Smooth muscle cell (in vitro differentiated cells): ENCODE data around the gene IER5L. TPM values are rescaled to one million over a fixed set of nuclear protein-coding genes. Genes with fewer than 3 reads are reported as not detected.
A peak's percentile ranks its signal among the peaks of the same experiment; 100 is the strongest.

Experiments used
- DNase-seq: peaks from one replicate; lab custom pipeline; 2025; ENCODE audit not compliant: unreplicated experiment; lab: John Stamatoyannopoulos, UW
- H2AFZ ChIP-seq: fragments of 200-600 bp; sonication (generic); 2 replicates; pipeline ENCODE4 v1.6.0; 2016; ENCODE audit warnings: antibody characterized with exemption, low read depth, mild to moderate bottlenecking
- H3F3A ChIP-seq: fragments of 200-600 bp; sonication (generic); 2 replicates; pipeline ENCODE4 v1.6.0; 2017; ENCODE audit warnings: antibody characterized with exemption, low read depth
- H3K27ac ChIP-seq: fragments of 200-600 bp; sonication (generic); 2 replicates; pipeline ENCODE4 v1.5.1; 2016; ENCODE audit warnings: low read depth, mild to moderate bottlenecking
- H3K27me3 ChIP-seq: fragments of 200-600 bp; sonication (generic); 2 replicates; pipeline ENCODE4 v1.6.1; 2016; ENCODE audit warnings: low read depth, mild to moderate bottlenecking
- H3K36me3 ChIP-seq: fragments of 200-600 bp; sonication (generic); 2 replicates; pipeline ENCODE4 v1.5.1; 2016; ENCODE audit warnings: low read depth
- H3K4me1 ChIP-seq: fragments of 200-600 bp; sonication (generic); 2 replicates; pipeline ENCODE4 v1.5.1; 2016; ENCODE audit warnings: low read depth
- H3K4me2 ChIP-seq: fragments of 200-600 bp; sonication (generic); 2 replicates; pipeline ENCODE4 v1.6.0; 2016; ENCODE audit warnings: mild to moderate bottlenecking
- H3K4me3 ChIP-seq: fragments of 200-600 bp; sonication (generic); 2 replicates; pipeline ENCODE4 v1.5.1; 2016; ENCODE audit warnings: mild to moderate bottlenecking
- H3K79me2 ChIP-seq: fragments of 200-600 bp; sonication (generic); 2 replicates; pipeline ENCODE4 v1.6.0; 2016; ENCODE audit warnings: low read depth, mild to moderate bottlenecking
- H3K9ac ChIP-seq: fragments of 200-600 bp; sonication (generic); 2 replicates; pipeline ENCODE4 v1.6.0; 2016; ENCODE audit warnings: low read depth
- H3K9me3 ChIP-seq: fragments of 200-600 bp; sonication (generic); replicated peaks from 2 replicates; pipeline ENCODE4 v1.5.1; 2016; ENCODE audit warnings: low read depth
- H4K20me1 ChIP-seq: fragments of 200-600 bp; sonication (generic); 2 replicates; pipeline ENCODE4 v1.6.0; 2016; ENCODE audit warnings: low read depth
- CTCF ChIP-seq: fragments of 200-600 bp; sonication (generic); IDR thresholded peaks from 2 replicates; pipeline ENCODE4 v1.5.1; 2017; ENCODE audit warnings: borderline replicate concordance, mild to moderate bottlenecking, antibody characterized with exemption; ENCODE audit not compliant: insufficient read depth, poor library complexity, severe bottlenecking
- WGBS: methylation state at CpG from one replicate; pipeline ENCODE4 v1.1.7; 2016; ENCODE audit warnings: low lambda C conversion rate; 5-methylcytosine and 5-hydroxymethylcytosine counted together
- polyA plus RNA-seq: library from polyadenylated mRNA; unstranded; fragments of >200 nt; fragmentation: Nextera tagmentation; extraction: Ambion mirVana; gene quantifications from 2 replicates; pipeline ENCODE4 v1.2.1, GENCODE V29; 2016
- total RNA-seq: library from RNA; depleted of rRNA; stranded (reverse); fragments of >200 nt; gene quantifications from 2 replicates; pipeline ENCODE4 v1.2.3, GENCODE V29; 2014

The IER5L gene
- total and polyA plus RNA-seq, 2 experiments from 2014 or later, result 28.3 to 31.7 TPM

- Histone ChIP-seq H3K27ac (peak overlapping the region; percentile 95), H3K36me3 (no peaks in the 10 kb centered on the region), H3K9me3 (no peaks in the 10 kb centered on the region), H3K9ac (no peak overlapping the region), H4K20me1 (peaks cover 14% of the 10 kb centered on the region), H3K4me2 (no peak overlapping the region), H3F3A (peaks cover 33% of the 10 kb centered on the region), H3K4me1 (peaks cover 27% of the 10 kb centered on the region), H3K79me2 (peaks cover 11% of the 10 kb centered on the region), H2AFZ (no peak overlapping the region), H3K4me3 (no peak overlapping the region), H3K27me3 (no peaks in the 10 kb centered on the region)
- DNase-seq, result no peak
- WGBS, result 41% methylated on average over 5 of the region's 5 CpGs
- no peak for TF ChIP-seq CTCF
Measured at GRCh38 chr9:129172816-129173215, 5.2 kb downstream of the IER5L start.

- TF ChIP-seq CTCF, result no peak
- Histone ChIP-seq H3K4me3 (no peak overlapping the region), H3K9ac (no peak overlapping the region), H3K36me3 (no peaks in the 10 kb centered on the region), H3K79me2 (peaks cover 11% of the 10 kb centered on the region), H3F3A (peaks cover 33% of the 10 kb centered on the region), H3K4me1 (peaks cover 33% of the 10 kb centered on the region), H4K20me1 (peaks cover 10% of the 10 kb centered on the region), H2AFZ (no peak overlapping the region), H3K9me3 (no peaks in the 10 kb centered on the region), H3K4me2 (no peak overlapping the region), H3K27ac (peak overlapping the region; percentile 95), H3K27me3 (no peaks in the 10 kb centered on the region)
- DNase-seq, result no peak
- 85% methylated on average over 7 of the region's 7 CpGs for WGBS
Measured at GRCh38 chr9:129171993-129172751, 5.9 kb downstream of the IER5L start.

GRCh38 chr9:129170229-129170628 lies 7.8 kb downstream of the IER5L start:
- H3K9me3 ChIP-seq, result no peaks in the 10 kb centered on the region
- H3K79me2 ChIP-seq, result no peaks in the 10 kb centered on the region
- H2AFZ ChIP-seq, result no peak overlapping the region
- peaks cover 20% of the 10 kb centered on the region for H3F3A ChIP-seq
- H3K4me3 ChIP-seq, result no peak overlapping the region
- no peak overlapping the region for H3K9ac ChIP-seq
- no peak for TF ChIP-seq CTCF
- no peak for DNase-seq
- peak overlapping the region; percentile 37 for H3K27ac ChIP-seq
- no peaks in the 10 kb centered on the region for H3K27me3 ChIP-seq
- WGBS, result 43% methylated on average over 6 of the region's 6 CpGs
- peaks cover 33% of the 10 kb centered on the region for H3K4me1 ChIP-seq
- peak overlapping the region; percentile 33 for H3K4me2 ChIP-seq
- H3K36me3 ChIP-seq, result no peaks in the 10 kb centered on the region
- no peaks in the 10 kb centered on the region for H4K20me1 ChIP-seq
